Embryonic facial prominence (tissue), 1 donor: ENCODE results near the gene PTPN3.

Experiments used
- DNase-seq: peaks from one replicate; pipeline ENCODE4 v3.0.0-alpha.2; 2016; ENCODE audit errors: extremely low spot score

PTPN3 gene

DNA sequence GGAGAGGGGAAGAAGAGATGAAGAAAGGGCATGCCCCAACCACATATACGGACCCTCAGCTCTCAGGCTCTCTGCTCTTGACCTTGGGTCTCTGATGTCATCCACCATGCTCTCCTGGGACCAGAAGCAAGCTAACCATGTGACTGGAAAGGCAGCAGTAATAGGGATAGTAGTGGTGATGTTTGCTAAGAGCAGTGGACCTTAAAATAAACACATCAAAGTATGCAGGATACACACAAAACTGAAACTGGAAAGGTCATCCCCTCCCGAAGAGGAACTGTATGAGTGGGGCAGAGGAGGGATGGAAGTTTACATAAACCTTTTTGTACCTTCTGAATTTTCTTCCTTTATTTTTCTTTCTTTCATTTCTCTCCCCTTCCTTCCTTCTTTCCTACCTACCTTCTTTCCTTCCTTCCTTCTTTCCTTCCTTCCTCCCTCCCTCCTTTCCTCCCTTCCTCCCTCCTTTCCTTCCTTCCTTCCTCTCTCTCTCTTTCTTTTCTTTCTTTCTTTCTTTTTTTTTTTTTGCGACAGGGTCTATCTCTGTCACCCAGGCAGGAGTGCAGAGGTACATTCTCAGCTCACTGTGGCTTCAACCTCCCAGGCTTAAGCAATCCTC, 8.1 kb upstream of the PTPN3 start:
- no peak for DNase-seq

GRCh38 chr9:109504689-109505088, 6.6 kb upstream of the PTPN3 start:
- DNase-seq: no peak

GRCh38 chr9:109500421-109500974, 2.4 kb upstream of the PTPN3 start:
- DNase-seq: no peak

DNA sequence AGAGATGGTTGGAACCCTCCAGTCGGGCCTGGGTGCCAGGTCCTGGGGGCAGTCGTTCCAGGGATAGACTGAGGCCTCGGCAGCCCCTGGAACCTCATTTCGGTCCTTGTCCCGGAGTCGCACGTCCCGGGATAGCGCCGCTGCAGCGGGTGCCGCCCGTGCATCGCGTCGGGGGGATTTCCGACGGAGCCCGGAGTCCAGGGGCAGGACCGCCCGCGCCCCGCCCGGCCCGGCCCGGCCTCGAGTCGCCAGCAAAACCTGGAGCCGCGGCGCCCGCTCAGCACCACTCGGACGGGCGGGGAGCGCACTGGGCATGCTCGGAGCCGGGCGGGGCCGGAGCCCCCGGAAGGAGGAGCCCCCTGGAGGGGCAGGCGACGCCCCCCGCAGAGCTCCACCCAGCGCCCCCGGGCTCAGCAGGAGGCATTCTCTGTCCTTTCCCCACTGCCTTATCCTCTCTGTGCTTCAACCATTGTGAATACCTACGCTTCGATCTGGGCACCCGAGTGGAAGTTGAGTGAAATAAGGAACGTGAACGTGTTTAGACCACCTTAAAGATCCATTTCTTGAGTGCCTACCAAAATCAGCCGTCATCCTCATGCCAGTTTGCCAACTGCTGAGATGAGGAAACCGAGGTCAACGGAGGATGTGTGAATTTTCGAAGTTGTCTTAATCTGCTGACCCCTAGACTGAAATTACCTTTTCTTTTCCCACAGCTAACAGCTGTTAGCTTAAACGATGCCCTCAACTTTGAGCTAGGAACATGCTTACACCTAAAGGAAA, 1.7 kb upstream of the PTPN3 start:
- DNase-seq: no peak

GRCh38 chr9:109499093-109499630, 1.1 kb upstream of the PTPN3 start:
- DNase-seq: no peak

- DNase-seq: no peak
These were observed 617 bp downstream of the PTPN3 start for GRCh38 chr9:109497226-109498153.

DNA sequence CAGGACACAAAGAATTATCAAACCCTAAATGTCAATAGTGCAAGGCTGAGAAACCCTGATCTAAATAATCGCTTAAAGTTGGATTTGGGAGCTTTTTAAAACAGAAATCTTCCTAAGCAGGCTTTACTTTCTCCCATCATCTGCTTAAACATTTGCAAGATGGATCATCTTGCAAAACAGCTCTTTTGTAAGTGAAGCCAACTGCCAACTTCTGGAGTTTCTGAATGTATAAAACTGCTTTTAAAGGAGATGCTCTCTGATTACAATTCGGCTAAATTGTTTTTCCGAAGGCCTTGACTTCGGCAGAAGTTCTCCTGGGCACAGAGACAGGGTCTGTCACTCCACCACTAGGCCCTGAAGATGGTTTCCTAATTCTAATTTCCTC, 1.3 kb downstream of the PTPN3 start:
- no peak for DNase-seq

DNA sequence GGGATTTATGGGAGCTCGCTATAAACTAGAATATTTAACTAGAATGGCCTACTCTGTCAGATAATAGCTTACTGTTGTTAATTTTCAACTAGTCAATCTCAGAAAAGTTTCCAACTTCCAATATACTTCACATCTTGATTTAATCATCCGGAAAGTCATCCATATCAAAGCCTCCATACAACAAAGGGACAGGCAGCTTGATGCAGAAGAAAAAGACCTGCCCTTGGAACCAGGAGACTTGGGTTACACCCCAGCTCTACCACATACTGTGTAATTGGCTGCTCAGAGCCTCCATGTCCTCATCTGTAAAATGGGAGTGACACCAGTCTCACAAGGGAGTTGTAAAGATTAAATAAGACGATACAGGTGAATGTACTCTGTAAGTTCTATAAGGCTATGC, 1.9 kb downstream of the PTPN3 start:
- DNase-seq: no peak

- no peak for DNase-seq
These were observed 4.5 kb downstream of the PTPN3 start for GRCh38 chr9:109493648-109494047.

DNA sequence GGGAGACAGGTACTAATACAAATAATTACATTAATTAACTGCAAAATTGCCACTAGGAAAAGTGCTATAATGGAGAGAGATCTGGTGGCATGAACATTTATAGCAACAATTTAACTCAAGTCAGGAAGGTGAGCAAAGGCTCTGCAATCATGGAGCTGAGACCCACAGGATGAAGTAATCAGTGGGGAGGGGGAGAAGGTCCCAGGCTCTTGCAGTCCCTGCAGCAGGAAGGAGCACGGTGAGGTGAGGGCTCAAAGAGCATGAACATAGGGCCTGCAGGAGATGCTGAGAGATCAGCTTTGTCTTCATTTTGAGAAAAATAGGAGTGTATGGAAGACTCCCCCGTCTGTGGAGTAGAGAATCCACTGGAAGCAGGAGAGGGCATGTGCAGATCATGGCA, 6.5 kb downstream of the PTPN3 start:
- no peak for DNase-seq

DNA sequence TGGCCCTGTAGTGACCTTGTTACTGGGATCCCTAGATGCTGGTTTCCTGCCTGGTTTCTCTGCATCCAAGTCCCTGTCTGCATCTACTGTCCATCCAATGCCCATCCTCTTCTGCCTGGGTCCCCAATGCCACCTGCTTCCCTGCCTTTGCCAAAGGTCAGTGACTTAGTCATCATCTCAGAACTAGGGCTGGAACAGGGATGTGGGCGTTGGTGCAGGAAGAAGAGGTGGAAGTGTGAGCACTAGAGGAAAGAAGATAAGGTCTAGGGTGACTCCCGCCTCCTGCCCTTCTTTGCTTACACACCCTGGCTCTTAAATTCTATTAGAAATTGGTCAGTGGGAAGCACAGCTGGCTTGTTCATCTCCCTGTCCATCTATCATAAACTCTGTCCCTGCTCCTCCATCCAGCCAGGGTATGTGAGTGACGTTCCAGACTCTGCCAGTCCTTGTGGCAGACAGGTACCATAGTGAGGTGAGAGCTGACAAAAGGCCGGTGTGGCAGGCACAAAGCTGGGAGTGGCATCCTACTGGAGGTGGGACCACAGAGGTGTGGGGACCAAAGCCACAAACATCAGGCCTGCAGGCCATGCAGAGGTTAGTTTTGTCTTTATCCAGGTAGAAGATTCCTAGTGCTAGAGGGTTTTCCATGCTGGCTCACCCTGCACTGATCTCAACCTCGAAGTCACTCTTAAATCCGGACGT, 9.2 kb downstream of the PTPN3 start:
- no peak for DNase-seq

- no peak for DNase-seq
These were observed 9.8 kb downstream of the PTPN3 start for GRCh38 chr9:109488351-109488750.

- DNase-seq: no peak
These were observed 10.9 kb downstream of the PTPN3 start for GRCh38 chr9:109487247-109487646.

DNA sequence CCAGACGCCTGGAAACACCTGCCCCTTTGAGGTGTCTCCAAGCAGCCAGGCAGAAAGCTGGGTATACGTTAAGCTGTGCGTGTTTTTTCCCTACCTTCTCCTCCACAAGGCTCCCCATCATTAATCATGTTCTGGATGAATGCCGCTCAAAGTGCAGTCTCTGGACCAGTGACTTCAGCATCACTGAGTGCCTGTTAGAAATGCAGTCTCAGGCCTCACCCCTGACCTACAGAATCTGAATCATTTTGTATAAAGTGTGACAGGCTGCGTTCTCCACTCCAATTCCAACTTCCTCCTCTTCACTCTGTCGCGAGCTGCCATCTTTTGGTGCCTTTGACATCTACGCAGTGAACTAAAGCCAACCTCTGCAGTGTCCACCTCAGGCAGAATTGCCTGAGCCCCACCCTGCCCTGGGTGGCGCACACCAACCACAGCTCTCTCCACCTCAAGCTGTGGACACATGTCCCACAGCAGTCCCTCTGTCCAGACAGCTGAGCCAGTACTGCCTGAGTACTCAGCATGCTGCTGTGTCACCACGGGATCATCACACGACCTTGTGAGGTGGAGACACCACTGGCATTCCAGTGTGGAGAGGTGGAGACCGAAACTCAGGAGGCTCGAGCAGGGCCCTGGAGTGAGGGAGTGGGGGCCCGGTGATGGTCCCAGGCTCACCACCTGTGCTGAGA, 14.2 kb downstream of the PTPN3 start:
- no peak for DNase-seq

- DNase-seq: no peak
These were observed 15.7 kb downstream of the PTPN3 start for GRCh38 chr9:109482391-109482916.

DNA sequence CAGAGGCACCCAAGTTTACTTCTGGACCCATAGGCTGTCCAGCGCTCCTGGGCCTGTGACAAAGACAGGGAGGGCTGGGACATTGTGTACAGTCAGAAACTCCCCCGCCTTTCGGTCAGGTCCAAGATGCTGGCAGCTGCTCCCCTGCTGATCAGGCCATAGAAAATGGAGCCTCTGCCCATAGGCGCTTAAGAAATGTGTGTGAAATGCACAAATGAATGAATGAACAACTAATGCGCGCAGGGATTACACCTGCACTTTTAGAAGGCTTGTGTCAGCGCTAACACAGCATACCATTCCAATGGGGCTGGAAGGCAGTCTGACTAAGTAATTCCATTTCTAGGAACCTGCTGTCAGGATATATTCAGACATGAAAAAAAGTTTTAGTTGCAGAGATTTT, 16.3 kb downstream of the PTPN3 start:
- no peak for DNase-seq

GRCh38 chr9:109479822-109480221, 18.3 kb downstream of the PTPN3 start:
- no peak for DNase-seq

GRCh38 chr9:109478665-109479380, 19.3 kb downstream of the PTPN3 start:
- no peak for DNase-seq

- DNase-seq: no peak
These were observed 20.0 kb downstream of the PTPN3 start for GRCh38 chr9:109478051-109478563.
